Measurements from ENCODE around the gene RACK1. TPM values are rescaled to one million over a fixed set of nuclear protein-coding genes. Genes with fewer than 3 reads are reported as not detected.
"Not testable (repeated sequence)": the region's sequence is repeated elsewhere in the genome, so short reads cannot be mapped to it uniquely, and the experiment has no call there.

The RACK1 gene
- polyA plus RNA-seq, 3 donors: 2,869 to 3,030 (median 2,913) TPM

DNA sequence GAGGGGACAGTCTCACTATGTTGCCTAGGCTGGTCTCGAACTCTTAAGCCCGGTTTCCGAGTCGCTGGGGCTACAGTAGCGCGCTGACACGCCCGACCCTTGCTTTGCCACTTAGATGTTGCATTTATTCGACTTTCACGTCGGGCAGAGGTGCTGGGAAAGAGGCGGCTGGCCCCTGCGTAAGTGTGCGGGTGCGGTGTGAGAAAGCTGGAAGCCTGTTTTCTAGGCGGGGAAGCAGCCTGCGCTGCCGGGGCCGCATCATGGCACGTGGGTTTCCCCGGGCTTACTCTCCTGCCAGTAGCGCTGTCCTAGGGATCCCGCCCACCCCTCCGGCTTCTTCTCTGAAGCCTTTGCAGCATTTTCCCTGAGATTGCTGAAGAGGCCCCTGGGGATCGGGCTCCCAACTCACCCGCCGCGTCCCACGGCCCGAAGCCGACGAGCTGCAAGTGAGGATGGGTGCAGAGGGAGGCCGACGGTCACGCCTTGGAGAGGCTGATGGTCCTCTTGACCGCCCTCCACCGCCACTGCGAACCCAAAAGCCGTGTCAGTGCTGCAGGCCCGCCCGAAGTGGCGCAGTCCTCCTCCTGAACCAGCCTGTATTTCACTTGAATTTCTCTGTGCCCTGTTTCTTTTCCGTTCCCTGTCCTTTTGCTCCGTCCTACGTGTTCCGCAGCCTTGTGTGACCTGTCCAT, 26.4 kb downstream of the RACK1 start:
- DNase-seq (ENCODE audit: low read depth in 3 of 3, low spot score in 2 of 3): peak in 1 of 3 donors; percentile 40

DNA sequence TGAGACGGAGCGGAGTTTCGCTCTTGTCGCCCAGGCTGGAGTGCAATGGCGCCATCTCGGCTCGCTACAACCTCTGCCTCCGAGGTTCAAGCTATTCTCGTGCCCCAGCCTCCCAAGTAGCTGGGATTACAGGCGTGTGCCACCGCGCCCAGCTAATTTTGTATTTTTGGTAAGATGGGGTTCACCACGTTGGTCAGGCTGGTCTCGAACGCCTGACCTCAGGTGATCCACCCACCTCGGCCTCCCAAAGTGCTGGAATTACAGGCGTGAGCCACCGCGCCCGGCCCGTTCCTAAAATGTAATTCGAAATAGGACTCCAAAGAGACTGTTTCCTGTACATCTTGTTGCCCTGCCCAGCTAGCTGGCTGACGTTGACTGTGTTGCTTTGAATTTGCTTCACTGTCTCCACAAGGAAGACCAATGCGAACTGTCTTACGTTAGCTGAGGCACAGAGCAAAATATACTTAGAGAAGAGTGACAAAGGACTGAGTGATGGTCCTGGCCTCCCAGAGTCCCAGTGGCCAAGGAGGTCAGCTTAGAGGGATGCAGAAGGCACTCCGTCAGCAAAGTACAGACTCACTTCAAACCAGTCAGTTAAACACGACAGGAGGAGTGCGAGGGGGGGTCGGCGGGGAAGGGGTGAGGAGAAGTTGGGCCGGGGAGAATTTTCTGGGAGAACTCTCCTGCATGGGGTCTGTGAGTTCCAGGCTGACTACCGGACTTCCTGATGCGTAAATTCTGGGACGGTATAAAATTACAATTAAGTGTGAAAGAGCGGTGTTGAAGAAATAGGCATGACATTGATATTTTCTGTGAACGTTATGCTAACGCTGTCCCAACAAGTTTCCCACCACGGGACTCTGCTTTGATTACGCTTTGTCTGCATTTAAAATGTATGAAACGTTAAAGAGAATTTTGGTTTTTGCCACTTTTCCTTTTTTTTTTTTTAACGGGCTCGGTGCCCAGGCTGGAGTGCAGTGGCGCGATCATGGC, 27.4 kb downstream of the RACK1 start:
- no peak for DNase-seq (ENCODE audit: low read depth in 3 of 3, low spot score in 2 of 3)

DNA sequence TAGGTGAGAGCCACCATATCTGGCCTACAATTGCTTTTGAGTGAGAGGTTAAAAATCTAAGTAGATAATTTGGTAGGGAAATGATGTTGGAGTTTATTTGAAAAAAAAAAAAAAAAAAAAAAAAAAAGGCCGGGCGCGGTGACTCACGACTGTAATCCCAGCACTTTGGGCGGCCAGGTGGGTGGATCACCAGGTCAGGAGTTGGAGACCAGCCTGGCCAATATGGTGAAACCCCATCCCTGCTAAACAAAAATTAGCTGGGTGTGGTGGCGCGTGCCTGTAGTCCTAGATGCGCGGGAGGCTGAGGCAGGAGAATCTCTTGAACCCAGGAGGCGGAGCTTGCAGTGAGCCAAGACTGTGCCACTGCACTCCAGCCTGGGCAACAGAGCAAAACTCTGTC, 29.5 kb downstream of the RACK1 start:
- not testable (repeated sequence) for DNase-seq (ENCODE audit: low read depth in 3 of 3, low spot score in 2 of 3)

DNA sequence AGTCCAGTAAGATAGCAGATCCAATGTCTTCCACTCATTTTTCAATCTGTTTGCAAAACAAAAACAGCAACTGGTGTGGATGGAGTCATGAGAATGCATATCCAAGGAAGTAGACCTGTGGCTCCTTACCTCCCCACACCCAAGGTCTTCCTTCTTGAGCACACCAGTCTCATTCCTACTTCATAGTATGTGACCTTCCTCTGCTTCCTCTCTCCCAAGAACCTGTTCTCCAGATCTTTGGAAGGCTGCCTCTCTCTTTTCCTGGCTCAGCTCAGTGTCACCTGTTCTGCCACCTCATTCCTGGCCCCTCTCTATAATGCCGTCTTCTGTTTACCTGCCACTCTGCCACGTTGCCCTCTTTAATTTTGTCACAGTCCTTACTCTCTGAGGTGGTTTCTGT, 30.8 kb downstream of the RACK1 start:
- no peak for DNase-seq (ENCODE audit: low read depth in 3 of 3, low spot score in 2 of 3)

DNA sequence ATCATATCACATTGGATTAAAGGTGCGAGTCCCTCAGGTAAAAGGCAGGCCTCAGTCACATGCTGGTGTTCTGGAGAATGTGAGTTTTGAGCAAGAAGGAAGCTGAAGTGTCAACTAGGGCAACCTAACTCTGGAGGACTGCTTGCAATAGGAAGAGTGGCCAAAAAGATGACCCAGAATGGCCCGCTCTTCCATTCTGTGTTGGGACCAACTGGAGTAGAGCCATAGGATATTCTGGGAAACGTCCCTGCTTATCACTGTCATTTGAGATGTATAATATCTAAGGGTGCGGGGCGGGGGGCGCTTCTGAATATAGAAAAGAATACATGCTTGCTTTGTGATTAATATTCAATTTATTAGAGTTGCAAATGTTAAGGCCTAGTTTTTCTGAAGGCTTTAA, 31.6 kb downstream of the RACK1 start:
- DNase-seq (ENCODE audit: low read depth in 3 of 3, low spot score in 2 of 3): no peak

DNA sequence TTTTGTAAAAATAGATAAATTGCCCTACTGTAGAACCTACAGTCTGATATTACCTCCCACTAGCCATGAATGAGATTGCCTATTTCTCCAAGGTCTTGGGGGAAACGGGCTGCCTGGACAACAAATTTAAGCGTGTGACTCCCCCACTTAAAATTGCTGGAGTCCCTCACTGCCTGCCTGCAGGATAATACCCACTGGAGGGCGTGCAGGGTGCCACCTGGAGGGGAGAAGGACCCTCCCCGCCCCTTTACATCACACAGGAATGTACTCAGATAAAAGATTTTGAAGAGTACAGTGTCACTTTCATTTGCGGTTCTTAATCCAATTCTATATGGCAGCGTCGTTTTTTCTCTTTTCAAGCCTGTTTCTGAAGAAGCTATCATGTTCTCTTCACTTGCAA, 32.5 kb downstream of the RACK1 start:
- no peak for DNase-seq (ENCODE audit: low read depth in 3 of 3, low spot score in 2 of 3)

DNA sequence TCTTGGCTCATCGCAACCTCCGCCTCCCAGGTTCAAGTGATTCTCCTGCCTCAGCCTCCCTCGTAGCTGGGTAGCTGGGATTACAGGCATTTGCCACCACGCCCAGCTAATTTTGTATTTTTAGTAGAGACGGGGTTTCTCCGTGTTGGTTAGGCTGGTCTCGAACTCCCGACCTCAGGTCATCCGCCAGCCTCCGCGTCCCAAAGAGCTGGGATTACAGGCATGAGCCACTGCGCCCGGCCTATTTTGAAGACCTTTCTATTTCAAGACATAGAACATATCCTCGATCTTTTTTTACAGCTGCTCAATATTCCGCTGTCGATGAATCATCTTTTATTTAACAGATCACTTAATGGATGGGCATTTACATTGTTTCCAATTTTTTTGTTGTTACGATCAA, 33.0 kb downstream of the RACK1 start:
- DNase-seq (ENCODE audit: low read depth in 3 of 3, low spot score in 2 of 3): not testable (repeated sequence)

DNA sequence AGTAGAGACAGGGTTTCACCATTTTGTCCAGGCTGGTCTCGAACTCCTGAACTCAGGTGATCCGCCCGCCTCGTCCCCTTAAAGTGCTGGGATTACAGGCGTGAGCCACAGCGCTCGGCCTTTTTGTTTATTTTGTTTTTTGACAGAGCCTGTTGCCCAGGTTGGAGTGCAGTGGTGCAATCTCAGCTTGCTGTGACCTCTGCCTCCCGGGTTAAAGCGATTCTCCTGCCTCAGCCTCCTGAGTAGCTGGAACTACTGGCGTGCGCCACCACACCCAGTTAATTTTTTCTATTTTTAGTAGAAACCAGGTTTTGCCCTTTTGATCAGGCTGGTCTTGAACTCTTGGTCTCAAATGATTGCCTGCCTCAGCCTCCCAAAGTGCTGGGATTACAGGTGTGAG, 33.6 kb downstream of the RACK1 start:
- not testable (repeated sequence) for DNase-seq (ENCODE audit: low read depth in 3 of 3, low spot score in 2 of 3)

DNA sequence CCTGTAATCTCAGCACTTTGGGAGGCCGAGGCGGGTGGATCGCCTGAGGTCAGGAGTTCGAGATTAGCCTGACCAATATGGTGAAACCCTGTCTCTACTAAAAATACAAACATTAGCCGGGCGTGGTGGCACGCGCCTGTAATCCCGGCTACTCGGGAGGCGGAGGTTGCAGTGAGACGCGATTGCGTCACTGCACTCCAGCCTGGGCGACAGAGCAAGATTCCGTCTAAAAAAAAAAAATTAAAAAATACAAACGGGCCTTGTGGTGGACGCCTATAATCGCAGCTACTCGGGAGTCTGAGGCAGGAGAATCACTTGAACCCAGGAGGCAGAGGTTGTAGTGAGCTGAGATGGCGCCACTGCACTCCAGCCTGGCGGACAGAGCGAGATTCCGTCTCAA, 34.7 kb downstream of the RACK1 start:
- not testable (repeated sequence) for DNase-seq (ENCODE audit: low read depth in 3 of 3, low spot score in 2 of 3)

DNA sequence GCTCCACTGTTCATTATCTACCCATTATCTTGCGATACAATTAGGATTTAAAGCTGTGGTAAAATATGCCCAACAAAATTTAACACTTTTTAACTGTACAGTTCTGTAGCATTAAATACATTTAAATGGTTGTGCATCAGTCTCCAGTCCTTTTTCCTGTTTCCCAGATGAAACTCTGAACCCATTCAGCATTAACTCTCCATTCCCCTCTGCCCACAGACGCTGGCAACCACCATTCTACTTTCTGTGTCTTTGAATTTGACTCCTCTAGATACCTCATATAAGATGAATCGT, 35.8 kb downstream of the RACK1 start:
- no peak for DNase-seq (ENCODE audit: low read depth in 3 of 3, low spot score in 2 of 3)

DNA sequence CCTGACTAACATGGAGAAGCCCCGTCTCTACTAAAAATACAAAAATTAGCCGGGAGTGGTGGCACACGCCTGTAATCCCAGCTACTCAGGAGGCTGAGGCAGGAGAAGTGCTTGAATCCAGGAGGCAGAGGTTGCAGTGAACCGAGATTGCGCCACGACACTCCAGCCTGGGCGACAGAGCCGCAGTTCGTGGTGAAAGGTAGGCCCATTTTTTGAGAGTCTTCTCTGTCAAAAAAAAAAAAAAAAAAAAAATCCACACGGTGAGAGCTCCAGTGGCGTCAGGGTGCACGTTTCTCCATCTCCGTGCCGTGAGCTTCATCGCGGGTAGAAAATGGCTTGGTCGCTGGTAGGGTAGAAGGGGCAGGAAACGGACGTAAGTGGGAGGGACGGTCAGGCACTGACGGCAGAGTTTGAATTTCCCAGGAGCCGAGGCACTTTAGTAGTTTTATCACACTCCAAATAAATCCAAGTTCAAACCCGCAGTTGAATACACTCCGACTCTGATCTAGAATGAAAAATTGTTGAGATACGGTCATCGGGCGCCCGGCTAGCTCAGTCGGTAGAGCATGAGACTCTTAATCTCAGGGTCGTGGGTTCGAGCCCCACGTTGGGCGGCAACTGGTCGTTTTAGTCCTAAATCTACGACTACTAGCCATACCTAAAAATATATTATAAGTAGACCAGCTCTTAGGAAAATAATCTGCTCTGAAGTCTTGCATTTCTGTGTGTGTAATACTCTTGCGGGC, 36.3 kb downstream of the RACK1 start:
- DNase-seq (ENCODE audit: low read depth in 3 of 3, low spot score in 2 of 3): no peak

DNA sequence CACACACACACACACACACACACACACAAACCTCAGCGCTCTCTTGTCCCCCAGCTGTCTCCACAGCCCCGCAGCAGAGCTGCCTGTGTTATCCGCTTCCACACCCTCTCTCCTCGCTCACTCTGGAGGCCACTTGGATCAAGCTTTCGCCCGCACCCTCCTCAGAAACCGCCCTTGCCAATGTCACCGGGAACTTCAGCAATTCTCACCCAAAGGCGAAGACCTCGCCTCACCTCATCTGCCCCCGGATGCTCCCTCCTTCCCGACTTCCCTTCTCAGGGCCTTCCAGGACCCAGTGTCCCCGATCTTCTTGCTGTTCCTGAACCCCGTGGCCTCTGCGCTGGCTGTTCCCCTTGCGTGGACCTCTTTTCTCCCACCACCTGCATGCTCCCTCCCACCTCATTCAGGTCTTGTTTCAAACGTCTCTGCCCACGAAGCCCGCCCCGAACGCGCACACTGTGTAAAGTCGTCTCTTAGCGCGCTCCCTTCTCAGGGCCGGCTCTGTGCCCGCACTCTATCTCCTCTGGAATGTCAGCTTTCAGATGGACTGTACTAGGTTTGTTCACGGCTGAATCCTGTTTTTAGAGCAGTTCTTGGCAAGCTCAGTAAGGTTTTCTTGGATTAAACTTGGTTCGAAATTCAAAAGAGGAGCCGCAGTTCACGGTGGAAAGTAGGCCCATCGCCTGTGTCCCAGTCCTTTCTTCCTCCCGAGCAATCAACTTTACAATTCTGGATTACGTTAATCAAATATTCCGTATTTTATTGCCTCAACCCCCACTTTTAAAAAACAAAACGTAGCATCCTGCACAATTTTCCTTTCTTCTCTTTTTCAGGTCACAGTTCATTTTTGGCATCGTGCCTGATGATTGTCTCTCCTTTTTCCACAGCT, 37.7 kb downstream of the RACK1 start:
- DNase-seq (ENCODE audit: low read depth in 3 of 3, low spot score in 2 of 3): no peak

DNA sequence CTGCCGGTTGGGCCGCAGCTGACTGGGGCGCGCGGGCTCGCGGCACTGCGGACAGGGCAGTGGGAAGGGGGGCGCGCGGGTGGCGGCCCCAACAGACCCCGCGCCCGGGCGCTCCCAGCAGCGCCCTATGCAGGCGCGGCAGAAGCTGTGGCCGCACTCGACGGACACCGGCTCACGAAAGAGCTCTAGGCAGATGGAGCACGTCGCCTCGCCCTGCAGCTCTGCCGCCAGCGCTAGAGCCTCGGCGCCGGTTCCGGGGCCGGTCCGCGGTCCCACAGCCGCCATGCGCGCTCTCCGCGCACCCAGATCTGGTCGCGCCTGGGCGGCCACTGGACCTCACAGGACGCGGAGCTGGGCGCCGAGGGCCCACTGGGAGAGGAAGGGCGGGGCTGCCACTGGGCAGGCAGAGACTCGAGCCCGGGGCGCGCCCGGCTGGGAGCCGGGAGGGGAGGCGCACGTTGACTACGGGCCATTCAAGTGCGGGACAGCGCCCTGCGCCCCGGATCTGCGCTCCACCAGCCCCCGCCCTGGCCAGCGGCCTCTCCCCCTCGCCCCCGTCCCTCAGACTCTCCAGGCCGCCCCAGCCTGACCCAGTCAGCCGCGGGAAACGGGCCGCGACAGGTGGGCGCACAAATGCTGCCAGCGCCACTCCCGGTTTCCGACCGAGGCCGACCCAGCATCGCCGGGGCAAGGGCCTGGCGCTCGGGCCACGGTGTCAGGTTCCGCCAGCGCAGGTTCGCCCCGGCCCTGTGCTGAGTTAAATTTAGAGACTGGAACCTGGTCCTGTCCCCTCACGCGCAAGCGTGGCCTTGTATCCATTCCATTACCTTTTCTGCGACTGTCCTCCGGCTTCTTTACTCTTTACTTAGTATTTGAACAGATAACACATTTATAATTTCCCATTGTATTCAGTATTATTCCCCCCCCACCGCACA, 38.6 kb downstream of the RACK1 start, which contains the start of gene TRIM7:
TSS of gene TRIM7 (minus strand) at position 371 of the 935 bp plus-strand sequence. CDS start at position 285, 86 bp downstream.
- no peak for DNase-seq (ENCODE audit: low read depth in 3 of 3, low spot score in 2 of 3)

DNA sequence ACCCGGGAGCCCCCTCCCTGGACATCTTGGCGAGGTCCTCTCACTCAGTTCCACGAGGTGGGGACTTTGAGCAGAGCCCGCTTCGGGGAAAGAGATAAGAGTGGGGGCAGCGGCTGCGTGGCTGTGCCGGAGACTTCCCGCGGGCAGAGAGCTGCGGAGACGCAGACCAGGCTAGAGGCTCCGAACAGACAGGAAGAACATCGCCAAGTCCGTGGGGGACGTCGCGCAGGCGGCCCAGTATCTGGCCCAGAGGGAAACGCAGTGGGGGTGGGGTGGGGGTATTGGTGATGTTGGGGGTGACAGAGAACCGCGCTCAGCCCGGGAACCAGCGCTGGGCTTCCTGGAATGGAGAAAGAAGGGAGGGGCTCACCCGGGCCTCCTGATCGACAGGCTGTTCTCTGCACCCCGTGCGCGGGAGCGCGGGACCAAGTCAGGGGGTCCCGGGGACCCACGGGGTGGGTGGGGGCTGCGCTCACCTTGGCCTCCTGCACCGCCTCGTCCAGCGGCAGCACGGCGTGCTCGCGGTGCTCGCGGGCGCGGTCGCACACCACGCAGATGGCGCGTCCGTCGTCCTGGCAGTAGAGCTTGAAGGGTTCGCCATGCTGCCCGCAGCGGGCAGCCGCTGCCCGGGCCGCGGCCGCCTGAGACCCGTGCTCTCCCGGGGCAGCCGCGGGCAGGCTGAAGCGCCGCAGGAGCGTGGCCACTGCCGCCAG, 39.4 kb downstream of the RACK1 start:
- no peak for DNase-seq (ENCODE audit: low read depth in 3 of 3, low spot score in 2 of 3)

DNA sequence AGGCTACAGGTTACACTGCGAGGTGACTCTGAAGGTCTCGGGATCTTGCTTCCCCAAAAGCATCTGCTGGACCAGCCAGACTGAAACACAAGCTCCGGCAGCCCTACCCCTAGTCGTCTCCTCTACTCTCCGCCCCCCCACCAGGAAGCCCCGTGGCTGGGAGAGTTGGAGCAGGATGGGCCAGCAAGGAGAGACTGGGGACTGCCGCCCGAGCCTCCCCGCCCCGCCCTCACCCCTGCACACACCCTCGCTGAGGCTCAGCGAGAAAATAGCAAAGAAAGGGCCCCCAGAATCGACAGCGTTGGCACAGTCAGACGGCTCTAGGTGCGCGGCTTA, 40.0 kb downstream of the RACK1 start:
- DNase-seq (ENCODE audit: low read depth in 3 of 3, low spot score in 2 of 3): no peak

DNA sequence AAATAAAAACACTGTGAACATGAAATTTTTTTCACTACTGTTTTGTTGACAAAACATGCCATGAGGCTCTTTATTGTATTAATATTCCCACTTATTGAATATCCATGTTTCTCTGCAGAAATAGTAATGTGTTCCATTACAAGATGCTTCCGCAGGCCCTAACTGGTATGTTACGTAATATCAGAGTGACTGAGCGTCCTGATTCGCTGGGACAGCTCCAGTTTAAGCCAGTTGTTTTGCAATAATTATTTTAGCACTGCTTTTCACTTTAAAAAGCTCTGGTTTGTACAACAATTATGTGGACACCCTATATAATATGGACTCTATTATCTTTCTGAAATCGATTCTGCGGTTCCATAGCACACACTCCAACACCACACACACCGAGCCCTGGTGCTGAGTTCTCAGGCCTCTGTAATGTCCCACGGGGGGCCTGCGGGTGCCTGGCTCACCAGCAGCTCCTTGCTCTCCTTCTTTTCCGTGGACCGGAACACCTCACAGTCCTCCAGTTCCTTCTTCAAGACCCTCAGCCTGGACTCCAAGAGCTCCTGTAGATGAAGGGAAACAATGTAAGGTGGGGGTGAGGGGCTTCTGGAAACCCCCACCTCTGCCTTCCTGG, 40.5 kb downstream of the RACK1 start:
- DNase-seq (ENCODE audit: low read depth in 3 of 3, low spot score in 2 of 3): no peak

DNA sequence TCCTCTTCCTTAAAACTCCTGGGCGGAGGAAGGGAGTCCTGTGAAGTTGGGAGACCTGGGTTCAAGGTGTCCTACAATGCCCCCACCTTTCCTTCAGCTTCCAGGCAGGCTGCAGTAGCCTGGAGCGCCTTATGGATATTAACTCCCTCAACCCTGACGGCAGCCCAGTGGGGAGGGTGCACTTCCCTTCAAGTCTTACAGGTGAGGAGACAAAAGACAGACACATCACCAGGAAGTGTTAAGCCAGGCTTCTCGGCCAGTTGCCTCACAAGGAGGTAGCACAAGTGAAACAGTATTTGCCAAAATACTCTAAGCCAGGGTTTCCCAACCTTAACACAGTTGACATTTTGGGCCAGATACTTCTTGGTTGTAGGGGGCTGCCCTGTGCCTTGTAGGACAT, 42.9 kb downstream of the RACK1 start:
- DNase-seq (ENCODE audit: low read depth in 3 of 3, low spot score in 2 of 3): no peak

Data from right renal cortex interstitium (tissue), 3 donors.